ENCODE measurements around the gene SPARCL1.
"Not testable (repeated sequence)": the region's sequence is repeated elsewhere in the genome, so short reads cannot be mapped to it uniquely, and the experiment has no call there.

Gene SPARCL1

GRCh38 chr4:87575408-87575807 is 46.2 kb upstream of the SPARCL1 start:
- no peak for ATAC-seq
- TF ChIP-seq ZNF70 (CRISPR knock-in tag; IDR thresholded peaks at IDR 0.05), result no peak
- TF ChIP-seq, protein P1, sequence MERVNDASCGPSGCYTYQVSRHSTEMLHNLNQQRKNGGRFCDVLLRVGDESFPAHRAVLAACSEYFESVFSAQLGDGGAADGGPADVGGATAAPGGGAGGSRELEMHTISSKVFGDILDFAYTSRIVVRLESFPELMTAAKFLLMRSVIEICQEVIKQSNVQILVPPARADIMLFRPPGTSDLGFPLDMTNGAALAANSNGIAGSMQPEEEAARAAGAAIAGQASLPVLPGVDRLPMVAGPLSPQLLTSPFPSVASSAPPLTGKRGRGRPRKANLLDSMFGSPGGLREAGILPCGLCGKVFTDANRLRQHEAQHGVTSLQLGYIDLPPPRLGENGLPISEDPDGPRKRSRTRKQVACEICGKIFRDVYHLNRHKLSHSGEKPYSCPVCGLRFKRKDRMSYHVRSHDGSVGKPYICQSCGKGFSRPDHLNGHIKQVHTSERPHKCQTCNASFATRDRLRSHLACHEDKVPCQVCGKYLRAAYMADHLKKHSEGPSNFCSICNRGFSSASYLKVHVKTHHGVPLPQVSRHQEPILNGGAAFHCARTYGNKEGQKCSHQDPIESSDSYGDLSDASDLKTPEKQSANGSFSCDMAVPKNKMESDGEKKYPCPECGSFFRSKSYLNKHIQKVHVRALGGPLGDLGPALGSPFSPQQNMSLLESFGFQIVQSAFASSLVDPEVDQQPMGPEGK (CRISPR knock-in tag; IDR thresholded peaks at IDR 0.05; ENCODE audit: borderline replicate concordance), result no peak

- TF ChIP-seq PPARA (CRISPR knock-in tag; IDR thresholded peaks at IDR 0.05; ENCODE audit: borderline replicate concordance) (no peak), ZFP30 (CRISPR knock-in tag; IDR thresholded peaks at IDR 0.05) (no peak), ARNTL (CRISPR knock-in tag; IDR thresholded peaks at IDR 0.05; ENCODE audit: borderline replicate concordance, low read depth) (no peak), ZNF8 (CRISPR knock-in tag; IDR thresholded peaks at IDR 0.05) (no peak), ZFP3 (CRISPR knock-in tag; IDR thresholded peaks at IDR 0.05) (no peak), ZC3H10 (CRISPR knock-in tag; IDR thresholded peaks at IDR 0.05) (no peak), CSDC2 (CRISPR knock-in tag; IDR thresholded peaks at IDR 0.05) (no peak), RARB (CRISPR knock-in tag; IDR thresholded peaks at IDR 0.05) (no peak), BACH2 (CRISPR knock-in tag; IDR thresholded peaks at IDR 0.05; ENCODE audit: borderline replicate concordance) (no peak)
- TF ChIP-seq, protein P2, sequence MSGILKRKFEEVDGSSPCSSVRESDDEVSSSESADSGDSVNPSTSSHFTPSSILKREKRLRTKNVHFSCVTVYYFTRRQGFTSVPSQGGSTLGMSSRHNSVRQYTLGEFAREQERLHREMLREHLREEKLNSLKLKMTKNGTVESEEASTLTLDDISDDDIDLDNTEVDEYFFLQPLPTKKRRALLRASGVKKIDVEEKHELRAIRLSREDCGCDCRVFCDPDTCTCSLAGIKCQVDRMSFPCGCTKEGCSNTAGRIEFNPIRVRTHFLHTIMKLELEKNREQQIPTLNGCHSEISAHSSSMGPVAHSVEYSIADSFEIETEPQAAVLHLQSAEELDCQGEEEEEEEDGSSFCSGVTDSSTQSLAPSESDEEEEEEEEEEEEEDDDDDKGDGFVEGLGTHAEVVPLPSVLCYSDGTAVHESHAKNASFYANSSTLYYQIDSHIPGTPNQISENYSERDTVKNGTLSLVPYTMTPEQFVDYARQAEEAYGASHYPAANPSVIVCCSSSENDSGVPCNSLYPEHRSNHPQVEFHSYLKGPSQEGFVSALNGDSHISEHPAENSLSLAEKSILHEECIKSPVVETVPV (CRISPR knock-in tag; IDR thresholded peaks at IDR 0.05), result no peak
- no peak for ATAC-seq
Measured at GRCh38 chr4:87574996-87575395, 45.8 kb upstream of the SPARCL1 start.

DNA sequence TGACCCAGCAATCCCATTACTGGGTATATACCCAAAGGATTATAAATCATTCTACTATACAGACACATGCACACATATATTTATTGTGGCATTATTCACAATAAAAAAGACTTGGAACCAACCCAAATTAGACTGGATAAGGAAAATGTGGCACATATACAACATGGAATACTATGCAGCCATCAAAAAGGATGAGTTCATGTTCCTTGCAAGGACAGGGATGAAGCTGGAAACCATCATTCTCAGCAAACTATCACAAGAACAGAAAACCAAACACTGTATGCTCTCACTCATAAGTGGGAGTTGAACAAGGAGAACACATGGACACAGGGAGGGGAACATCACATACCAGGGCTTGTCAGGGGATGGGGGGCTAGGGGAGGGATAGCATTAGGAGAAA is 45.2 kb upstream of the SPARCL1 start:
- ATAC-seq, result not testable (repeated sequence)
- 0 out of 2 replicates have a peak, but pooled peaks have one; percentile 17 for TF ChIP-seq ZNF8 (CRISPR knock-in tag; IDR thresholded peaks at IDR 0.05)

DNA sequence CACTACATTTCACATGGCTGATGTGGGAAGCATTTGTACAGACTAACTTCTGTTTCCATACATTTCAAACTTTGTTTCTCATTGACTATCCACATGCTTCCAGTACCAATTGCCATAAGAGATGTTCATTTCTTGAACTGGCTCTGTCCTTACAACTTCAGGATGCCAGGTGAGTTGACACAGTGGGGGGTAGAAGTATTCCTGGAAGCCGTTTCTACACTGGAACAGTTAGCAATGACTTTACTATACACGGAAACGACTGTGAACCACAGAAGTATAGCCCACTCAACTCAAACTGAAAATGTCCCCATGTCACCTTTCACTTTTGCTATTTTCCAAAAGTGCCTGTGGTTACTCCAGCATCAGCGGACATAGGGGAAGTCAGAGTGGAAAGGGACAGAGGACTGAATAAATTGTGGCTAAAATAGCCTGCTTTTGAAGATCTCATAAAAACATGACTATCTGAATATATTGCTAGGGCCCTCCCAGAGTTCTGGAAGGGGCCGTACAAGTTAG is 41.2 kb upstream of the SPARCL1 start:
- no peak for ATAC-seq
- TF ChIP-seq ZNF8 (CRISPR knock-in tag; IDR thresholded peaks at IDR 0.05) (no peak), ZC3H10 (CRISPR knock-in tag; IDR thresholded peaks at IDR 0.05) (no peak), TSHZ2 (CRISPR knock-in tag; IDR thresholded peaks at IDR 0.05) (no peak), ESRRG (CRISPR knock-in tag; IDR thresholded peaks at IDR 0.05) (no peak), ZFP30 (CRISPR knock-in tag; IDR thresholded peaks at IDR 0.05) (no peak), PPARA (CRISPR knock-in tag; IDR thresholded peaks at IDR 0.05; ENCODE audit: borderline replicate concordance) (no peak), TCF4 (CRISPR knock-in tag; IDR thresholded peaks at IDR 0.05; ENCODE audit: borderline replicate concordance) (no peak), RARB (CRISPR knock-in tag; IDR thresholded peaks at IDR 0.05) (no peak), BACH2 (CRISPR knock-in tag; IDR thresholded peaks at IDR 0.05; ENCODE audit: borderline replicate concordance) (no peak), SNAI2 (CRISPR knock-in tag; IDR thresholded peaks at IDR 0.05) (no peak), ZFP3 (CRISPR knock-in tag; IDR thresholded peaks at IDR 0.05) (no peak), OSR1 (CRISPR knock-in tag; IDR thresholded peaks at IDR 0.05) (no peak), ZNF565 (CRISPR knock-in tag; conservative IDR thresholded peaks at IDR 0.05; ENCODE audit: low read depth) (no peak), GLIS3 (CRISPR knock-in tag; IDR thresholded peaks at IDR 0.05) (no peak), ZNF70 (CRISPR knock-in tag; IDR thresholded peaks at IDR 0.05) (no peak)
- TF ChIP-seq, protein P3, sequence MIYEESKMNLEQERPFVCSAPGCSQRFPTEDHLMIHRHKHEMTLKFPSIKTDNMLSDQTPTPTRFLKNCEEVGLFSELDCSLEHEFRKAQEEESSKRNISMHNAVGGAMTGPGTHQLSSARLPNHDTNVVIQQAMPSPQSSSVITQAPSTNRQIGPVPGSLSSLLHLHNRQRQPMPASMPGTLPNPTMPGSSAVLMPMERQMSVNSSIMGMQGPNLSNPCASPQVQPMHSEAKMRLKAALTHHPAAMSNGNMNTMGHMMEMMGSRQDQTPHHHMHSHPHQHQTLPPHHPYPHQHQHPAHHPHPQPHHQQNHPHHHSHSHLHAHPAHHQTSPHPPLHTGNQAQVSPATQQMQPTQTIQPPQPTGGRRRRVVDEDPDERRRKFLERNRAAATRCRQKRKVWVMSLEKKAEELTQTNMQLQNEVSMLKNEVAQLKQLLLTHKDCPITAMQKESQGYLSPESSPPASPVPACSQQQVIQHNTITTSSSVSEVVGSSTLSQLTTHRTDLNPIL (CRISPR knock-in tag; IDR thresholded peaks at IDR 0.05; ENCODE audit: low read depth), result no peak
- TF ChIP-seq, protein P2 (CRISPR knock-in tag; IDR thresholded peaks at IDR 0.05), result no peak
- TF ChIP-seq, protein P4, sequence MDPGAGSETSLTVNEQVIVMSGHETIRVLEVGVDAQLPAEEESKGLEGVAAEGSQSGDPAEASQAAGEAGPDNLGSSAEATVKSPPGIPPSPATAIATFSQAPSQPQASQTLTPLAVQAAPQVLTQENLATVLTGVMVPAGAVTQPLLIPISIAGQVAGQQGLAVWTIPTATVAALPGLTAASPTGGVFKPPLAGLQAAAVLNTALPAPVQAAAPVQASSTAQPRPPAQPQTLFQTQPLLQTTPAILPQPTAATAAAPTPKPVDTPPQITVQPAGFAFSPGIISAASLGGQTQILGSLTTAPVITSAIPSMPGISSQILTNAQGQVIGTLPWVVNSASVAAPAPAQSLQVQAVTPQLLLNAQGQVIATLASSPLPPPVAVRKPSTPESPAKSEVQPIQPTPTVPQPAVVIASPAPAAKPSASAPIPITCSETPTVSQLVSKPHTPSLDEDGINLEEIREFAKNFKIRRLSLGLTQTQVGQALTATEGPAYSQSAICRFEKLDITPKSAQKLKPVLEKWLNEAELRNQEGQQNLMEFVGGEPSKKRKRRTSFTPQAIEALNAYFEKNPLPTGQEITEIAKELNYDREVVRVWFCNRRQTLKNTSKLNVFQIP (CRISPR knock-in tag; IDR thresholded peaks at IDR 0.05; ENCODE audit: borderline replicate concordance, low read depth), result no peak
- TF ChIP-seq, protein P1 (CRISPR knock-in tag; IDR thresholded peaks at IDR 0.05; ENCODE audit: borderline replicate concordance), result no peak

All from SK-N-SH treated with all-trans-retinoic acid at 6 μM for 48 hours (cell line).